ENCODE data around the gene PARD3B.

GRCh38 chr2:204881655-204882054 is 336.4 kb downstream of the PARD3B start:
- TF ChIP-seq JUN (CRISPR knock-in tag; IDR thresholded peaks at IDR 0.05) (no peak), KDM5B (CRISPR knock-in tag; IDR thresholded peaks at IDR 0.05; ENCODE audit: borderline replicate concordance) (no peak), USF2 (IDR thresholded peaks at IDR 0.05; ENCODE audit: low read depth, low read length) (no peak), USF2 (CRISPR knock-in tag; IDR thresholded peaks at IDR 0.05; ENCODE audit: borderline replicate concordance) (no peak)

All from HepG2 (cell line).